Loucy (cell line): Measurements from ENCODE around the gene HOXB4.

Experiments
- H2AFZ ChIP-seq: fragments of 200-600 bp; sonication (generic); 2 replicates; pipeline ENCODE4 v1.6.0; 2016; ENCODE audit warnings: antibody characterized with exemption, mild to moderate bottlenecking, low read length, moderate library complexity
- H3F3A ChIP-seq: fragments of 200-600 bp; 2 replicates; pipeline ENCODE4 v1.6.0; 2016; ENCODE audit warnings: antibody characterized with exemption, low read depth, mild to moderate bottlenecking
- H3K27me3 ChIP-seq: fragments of 200-600 bp; sonication (generic); 2 replicates; pipeline ENCODE4 v1.6.1; 2014; ENCODE audit warnings: low read length, mild to moderate bottlenecking; ENCODE audit not compliant: insufficient read depth, poor library complexity, severe bottlenecking
- H3K36me3 ChIP-seq: fragments of 200-600 bp; sonication (generic); 2 replicates; pipeline ENCODE4 v1.6.1; 2016; ENCODE audit warnings: low read length; ENCODE audit not compliant: insufficient read depth
- H3K4me1 ChIP-seq: fragments of 200-600 bp; sonication (generic); 2 replicates; pipeline ENCODE4 v1.5.1; 2014; ENCODE audit warnings: low read length, mild to moderate bottlenecking; ENCODE audit not compliant: insufficient read depth, poor library complexity, severe bottlenecking
- H3K4me2 ChIP-seq: fragments of 200-600 bp; sonication (generic); 2 replicates; pipeline ENCODE4 v1.6.0; 2014; ENCODE audit warnings: antibody characterized with exemption, low read length, low read depth, mild to moderate bottlenecking; ENCODE audit not compliant: poor library complexity, severe bottlenecking
- H3K4me3 ChIP-seq: fragments of 200-600 bp; sonication (generic); 2 replicates; pipeline ENCODE4 v1.5.1; 2014; ENCODE audit warnings: low read length, mild to moderate bottlenecking, mixed read lengths; ENCODE audit not compliant: poor library complexity, severe bottlenecking
- H3K79me2 ChIP-seq: fragments of 200-600 bp; sonication (generic); 2 replicates; pipeline ENCODE4 v1.6.1; 2014; ENCODE audit warnings: low read length; ENCODE audit not compliant: insufficient read depth
- H3K9ac ChIP-seq: fragments of 200-600 bp; sonication (generic); 2 replicates; pipeline ENCODE4 v1.6.0; 2014; ENCODE audit warnings: mild to moderate bottlenecking, low read depth, low read length, moderate library complexity; ENCODE audit not compliant: poor library complexity, severe bottlenecking
- H3K9me2 ChIP-seq: fragments of 200-600 bp; sonication (generic); replicated peaks from 2 replicates; pipeline ENCODE4 v1.6.1; 2016; ENCODE audit warnings: low read depth, low read length, mixed read lengths
- H3K9me3 ChIP-seq: fragments of 200-600 bp; sonication (generic); 2 replicates; pipeline ENCODE4 v1.6.1; 2014; ENCODE audit warnings: mild to moderate bottlenecking, antibody characterized with exemption, low read length, low read depth; ENCODE audit not compliant: insufficient read depth
- H4K20me1 ChIP-seq: fragments of 200-600 bp; sonication (generic); 2 replicates; pipeline ENCODE4 v1.6.0; 2014; ENCODE audit warnings: antibody characterized with exemption, low read length, mild to moderate bottlenecking; ENCODE audit not compliant: insufficient read depth, poor library complexity, severe bottlenecking
- EZH2phosphoT487 ChIP-seq: fragments of 200-600 bp; IDR thresholded peaks from 2 replicates; pipeline ENCODE4 v1.6.1; 2018; ENCODE audit warnings: antibody characterized with exemption, mild to moderate bottlenecking, moderate library complexity, borderline replicate concordance
- TF ChIP-seq, protein P1 (sequence below): fragments of 200-600 bp; sonication (generic); conservative IDR thresholded peaks from 2 replicates; pipeline ENCODE4 v1.5.1; 2014; ENCODE audit warnings: mild to moderate bottlenecking, antibody characterized with exemption, low read length

Gene HOXB4

DNA sequence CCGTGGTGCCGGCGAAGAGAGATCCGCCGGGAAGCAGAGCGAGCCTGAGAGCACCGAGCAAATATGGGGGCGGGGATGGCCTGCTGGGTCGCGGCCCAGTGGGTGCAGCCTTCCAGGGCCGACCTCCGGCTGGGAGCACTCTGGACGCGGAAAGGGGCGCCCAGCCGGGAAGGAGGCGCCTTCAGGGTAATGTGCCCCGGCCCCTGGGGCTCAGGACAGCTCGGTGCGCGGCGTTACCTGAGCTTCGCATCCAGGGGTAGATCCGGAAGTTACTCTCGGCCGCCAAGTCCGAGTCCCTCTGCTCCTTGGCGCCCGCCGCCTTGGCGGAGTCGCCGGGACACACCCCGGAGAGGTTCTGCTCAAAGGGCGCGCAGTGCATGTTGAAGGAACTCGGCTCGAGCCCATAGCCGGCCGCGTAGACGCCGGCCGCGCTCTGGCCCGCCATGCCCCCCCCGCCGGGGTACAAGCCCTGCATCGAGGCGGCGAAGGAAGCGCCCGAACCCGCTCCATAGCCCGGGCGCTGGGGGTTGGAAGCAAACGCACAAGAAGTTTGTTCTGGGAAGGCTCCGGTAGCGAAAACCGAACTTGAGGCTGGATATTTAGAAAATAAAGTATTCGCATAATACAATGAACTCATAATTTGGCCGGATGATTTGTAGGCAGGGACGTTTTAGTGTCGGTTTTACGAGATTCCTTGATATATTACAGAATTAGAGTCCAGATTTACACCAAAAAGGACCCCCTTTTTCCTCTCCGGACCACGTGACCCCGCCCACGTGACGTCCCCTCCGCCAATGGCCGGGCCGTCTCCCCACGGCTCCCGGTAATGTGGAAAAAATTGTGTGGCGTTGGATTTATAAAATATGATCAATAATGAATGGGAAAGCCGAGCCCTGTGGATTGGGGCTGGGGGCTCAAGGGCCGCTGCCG lies 32.4 kb upstream of the HOXB4 start, which contains the start of gene HOXB7:
Gene HOXB7, minus strand, starts transcription at position 736 of the 930 bp plus-strand sequence. Its CDS starts 99 bp downstream, at position 637.
- Histone ChIP-seq H3K9ac (peak within 1 kb of the TSS; percentile 100), H3K36me3 (no peaks in the 10 kb centered on the region), H3K79me2 (peaks cover 100% of the 10 kb centered on the region), H3K27me3 (peaks cover 18% of the 10 kb centered on the region), H3K4me1 (peaks cover 38% of the 10 kb centered on the region), H3K9me3 (no peaks in the 10 kb centered on the region), H3K4me2 (peak within 1 kb of the TSS; percentile 98), H3K9me2 (no peaks in the 10 kb centered on the region), H3F3A (0 out of 2 replicates have a peak, but pooled peaks cover 4% of the 10 kb centered on the region), H2AFZ (no peak within 1 kb of the TSS), H3K4me3 (peak within 1 kb of the TSS; percentile 89), H4K20me1 (peaks cover 9% of the 10 kb centered on the region)
- TF ChIP-seq, protein P1, sequence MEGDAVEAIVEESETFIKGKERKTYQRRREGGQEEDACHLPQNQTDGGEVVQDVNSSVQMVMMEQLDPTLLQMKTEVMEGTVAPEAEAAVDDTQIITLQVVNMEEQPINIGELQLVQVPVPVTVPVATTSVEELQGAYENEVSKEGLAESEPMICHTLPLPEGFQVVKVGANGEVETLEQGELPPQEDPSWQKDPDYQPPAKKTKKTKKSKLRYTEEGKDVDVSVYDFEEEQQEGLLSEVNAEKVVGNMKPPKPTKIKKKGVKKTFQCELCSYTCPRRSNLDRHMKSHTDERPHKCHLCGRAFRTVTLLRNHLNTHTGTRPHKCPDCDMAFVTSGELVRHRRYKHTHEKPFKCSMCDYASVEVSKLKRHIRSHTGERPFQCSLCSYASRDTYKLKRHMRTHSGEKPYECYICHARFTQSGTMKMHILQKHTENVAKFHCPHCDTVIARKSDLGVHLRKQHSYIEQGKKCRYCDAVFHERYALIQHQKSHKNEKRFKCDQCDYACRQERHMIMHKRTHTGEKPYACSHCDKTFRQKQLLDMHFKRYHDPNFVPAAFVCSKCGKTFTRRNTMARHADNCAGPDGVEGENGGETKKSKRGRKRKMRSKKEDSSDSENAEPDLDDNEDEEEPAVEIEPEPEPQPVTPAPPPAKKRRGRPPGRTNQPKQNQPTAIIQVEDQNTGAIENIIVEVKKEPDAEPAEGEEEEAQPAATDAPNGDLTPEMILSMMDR = no peak
- TF ChIP-seq EZH2phosphoT487 = no peak

DNA sequence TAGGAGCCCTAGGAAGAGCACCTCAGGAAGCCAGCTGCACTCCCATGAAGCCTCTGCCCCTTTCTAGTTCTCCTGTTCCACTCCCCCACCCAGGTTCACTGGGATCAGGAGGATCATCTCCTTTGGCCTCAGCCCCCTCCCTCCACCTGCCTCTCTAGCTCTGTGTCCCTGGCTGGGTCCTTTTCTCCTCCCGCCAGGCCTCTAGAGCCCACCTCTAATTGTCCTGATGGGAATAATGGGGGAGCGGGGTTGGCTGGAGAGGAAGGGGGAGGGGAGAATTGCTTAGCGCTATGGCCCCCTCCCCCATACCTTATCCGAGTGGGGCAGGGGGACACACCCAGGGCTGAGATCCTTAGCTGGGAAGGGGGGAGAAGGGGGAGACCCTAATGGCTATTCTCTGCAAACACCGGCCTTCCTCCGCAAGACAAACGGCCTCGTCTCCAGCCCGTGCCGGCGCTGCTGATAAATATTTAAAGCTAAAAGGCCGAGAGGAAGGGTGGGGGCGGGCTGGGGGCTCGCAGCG lies 31.7 kb upstream of the HOXB4 start:
- no peak overlapping the region for H2AFZ ChIP-seq

DNA sequence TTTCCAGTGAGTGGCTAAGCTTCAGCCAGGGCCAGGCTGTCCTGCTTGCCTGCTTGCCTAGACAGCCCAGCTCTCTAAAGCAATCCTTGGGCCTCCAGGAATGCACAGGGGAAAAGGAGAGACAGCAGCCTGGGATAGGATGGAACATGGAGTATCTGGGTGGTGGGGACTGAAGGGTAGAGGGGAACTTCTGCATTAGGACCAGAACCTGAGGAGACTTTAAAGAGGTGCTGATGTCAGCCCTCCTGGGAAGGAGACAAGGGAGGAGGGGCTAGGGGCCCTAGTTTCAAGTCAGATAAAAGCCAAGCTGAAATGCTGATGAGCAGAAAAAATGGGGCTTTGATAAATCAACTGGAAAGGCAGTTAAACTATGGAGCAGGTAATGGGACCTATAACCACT lies 30.9 kb upstream of the HOXB4 start:
- H3F3A ChIP-seq = 0 out of 2 replicates have a peak, but pooled peaks cover 4% of the 10 kb centered on the region
- peak overlapping the region; percentile 89 for H3K4me3 ChIP-seq
- no peak overlapping the region for H2AFZ ChIP-seq
- no peaks in the 10 kb centered on the region for H3K9me3 ChIP-seq
- peak overlapping the region; percentile 100 for H3K9ac ChIP-seq
- TF ChIP-seq EZH2phosphoT487 = no peak
- TF ChIP-seq, protein P1 = no peak
- H3K36me3 ChIP-seq = no peaks in the 10 kb centered on the region
- H4K20me1 ChIP-seq = peaks cover 14% of the 10 kb centered on the region
- H3K4me1 ChIP-seq = peaks cover 40% of the 10 kb centered on the region
- peak overlapping the region; percentile 98 for H3K4me2 ChIP-seq
- peaks cover 20% of the 10 kb centered on the region for H3K27me3 ChIP-seq
- peaks cover 100% of the 10 kb centered on the region for H3K79me2 ChIP-seq
- no peaks in the 10 kb centered on the region for H3K9me2 ChIP-seq

More for the DNA sequence above, 31.7 kb upstream of the HOXB4 start:
- TF ChIP-seq, protein P1 = no peak
- no peak for TF ChIP-seq EZH2phosphoT487
- peaks cover 9% of the 10 kb centered on the region for H4K20me1 ChIP-seq
- H3K79me2 ChIP-seq = peaks cover 100% of the 10 kb centered on the region
- H3K27me3 ChIP-seq = peaks cover 18% of the 10 kb centered on the region
- H3F3A ChIP-seq = 0 out of 2 replicates have a peak, but pooled peaks cover 4% of the 10 kb centered on the region
- peak overlapping the region; percentile 89 for H3K4me3 ChIP-seq
- H3K9ac ChIP-seq = peak overlapping the region; percentile 100
- H3K4me1 ChIP-seq = peaks cover 40% of the 10 kb centered on the region
- no peaks in the 10 kb centered on the region for H3K36me3 ChIP-seq
- peak overlapping the region; percentile 98 for H3K4me2 ChIP-seq
- H3K9me3 ChIP-seq = no peaks in the 10 kb centered on the region
- H3K9me2 ChIP-seq = no peaks in the 10 kb centered on the region
